K562 (cell line): Measurements from ENCODE around the gene HOTAIR. TPM values are rescaled to one million over a fixed set of nuclear protein-coding genes. Genes with fewer than 3 reads are reported as not detected.

Source experiments
- DMBX1 ChIP-seq: fragments of 250-450 bp; sonication (Bioruptor Pico); IDR thresholded peaks from 2 replicates; pipeline ENCODE4 v1.8.0; 2022; ENCODE audit warnings: inconsistent platforms, mild to moderate bottlenecking, moderate library complexity, borderline replicate concordance
- EHMT2 ChIP-seq: fragments of 450-650 bp; IDR thresholded peaks from 2 replicates; pipeline ENCODE4 v1.6.1; 2018; ENCODE audit warnings: antibody characterized with exemption
- IRF1 ChIP-seq: sonication (generic); formaldehyde crosslinking; IDR thresholded peaks from 2 replicates; pipeline ENCODE4 v1.8.0; 2022; ENCODE audit warnings: missing genetic modification reagents, mild to moderate bottlenecking, borderline replicate concordance
- KAT7 ChIP-seq: sonication (generic); formaldehyde crosslinking; IDR thresholded peaks from 2 replicates; pipeline ENCODE4 v1.8.0; 2022; ENCODE audit warnings: missing genetic modification reagents, mild to moderate bottlenecking, borderline replicate concordance
- LCOR ChIP-seq: sonication (generic); formaldehyde crosslinking; IDR thresholded peaks from 2 replicates; pipeline ENCODE4 v1.8.0; 2022; ENCODE audit warnings: mild to moderate bottlenecking, missing genetic modification reagents
- NFATC3 ChIP-seq: fragments of 450-650 bp; IDR thresholded peaks from 2 replicates; pipeline ENCODE4 v1.6.1; 2017; ENCODE audit warnings: mild to moderate bottlenecking
- POLR2G ChIP-seq: fragments of 200-400 bp; formaldehyde crosslinking; IDR thresholded peaks from 2 replicates; pipeline ENCODE4 v1.6.1; 2017; ENCODE audit warnings: low read depth, mild to moderate bottlenecking, antibody characterized with exemption, low read length, moderate library complexity
- POU5F1 ChIP-seq: fragments of 150-350 bp; IDR thresholded peaks from 2 replicates; pipeline ENCODE4 v1.6.1; 2014; ENCODE audit warnings: borderline replicate concordance, low read length, low read depth, mild to moderate bottlenecking; ENCODE audit not compliant: partially characterized antibody
- RBM22 ChIP-seq: fragments of 200-400 bp; formaldehyde crosslinking; IDR thresholded peaks from 2 replicates; pipeline ENCODE4 v1.6.1; 2018; ENCODE audit warnings: low read length, low read depth; ENCODE audit not compliant: poor library complexity, severe bottlenecking
- ZNF592 ChIP-seq: fragments of 450-650 bp; IDR thresholded peaks from 2 replicates; pipeline ENCODE4 v1.6.1; 2017; ENCODE audit warnings: antibody characterized with exemption, mild to moderate bottlenecking
- polyA plus RNA-seq, 8 experiments: library from polyadenylated mRNA; depleted of rRNA in 4 of 8; stranded (reverse) in 5 of 8; unstranded in 3 of 8; fragments of >200 nt; fragmentation: Nextera tagmentation in 2 of 8; fragmentation: Illumina TruSeq in 1 of 8; extraction: Ambion mirVana in 2 of 8; extraction: Trizol in 1 of 8; gene quantifications; 2 replicates each; pipeline versions ENCODE4 v1.2.1 to v1.2.3, GENCODE V29; 2011 to 2014; ENCODE audit warnings: inconsistent platforms in 1 of 8, missing spikeins in 1 of 8
- total RNA-seq, 7 experiments: library from RNA; depleted of rRNA in 6 of 7; stranded (reverse); fragments of >200 nt in 6 of 7; fragmentation: Illumina TruSeq in 2 of 7; extraction: Trizol in 2 of 7; gene quantifications; 2 replicates each; pipeline versions ENCODE4 v1.2.1 to v1.2.3, GENCODE V29; 2011 to 2021; ENCODE audit warnings: low replicate concordance in 1 of 7

The HOTAIR gene
- total and polyA plus RNA-seq, 9 of the 15 experiments (the other 6 are each of a cell fraction or from before 2014, with no cell fraction given): 0.04 TPM; not detected in 8

- TF ChIP-seq ZNF592 (peak; percentile 27; the same call in 1 of the 2 replicates), DMBX1 (CRISPR knock-in tag) (no peak), RBM22 (no peak), POLR2G (peak; percentile 95), EHMT2 (no peak), LCOR (CRISPR knock-in tag) (peak; percentile 29; the same call in 1 of the 2 replicates), NFATC3 (no peak), POU5F1 (no peak), KAT7 (no peak), IRF1 (CRISPR knock-in tag) (0 out of 2 replicates have a peak, but pooled peaks have one; percentile 68)
- TF ChIP-seq, all 486 proteins: peak for 98
These were observed 20.9 kb upstream of the HOTAIR start (continued) for GRCh38 chr12:53995378-53996239.
